Measurements from ENCODE around the gene GALNT4.

GRCh38 chr12:89497005-89497404 lies 27.6 kb downstream of the GALNT4 start:
- TF ChIP-seq, protein P1, sequence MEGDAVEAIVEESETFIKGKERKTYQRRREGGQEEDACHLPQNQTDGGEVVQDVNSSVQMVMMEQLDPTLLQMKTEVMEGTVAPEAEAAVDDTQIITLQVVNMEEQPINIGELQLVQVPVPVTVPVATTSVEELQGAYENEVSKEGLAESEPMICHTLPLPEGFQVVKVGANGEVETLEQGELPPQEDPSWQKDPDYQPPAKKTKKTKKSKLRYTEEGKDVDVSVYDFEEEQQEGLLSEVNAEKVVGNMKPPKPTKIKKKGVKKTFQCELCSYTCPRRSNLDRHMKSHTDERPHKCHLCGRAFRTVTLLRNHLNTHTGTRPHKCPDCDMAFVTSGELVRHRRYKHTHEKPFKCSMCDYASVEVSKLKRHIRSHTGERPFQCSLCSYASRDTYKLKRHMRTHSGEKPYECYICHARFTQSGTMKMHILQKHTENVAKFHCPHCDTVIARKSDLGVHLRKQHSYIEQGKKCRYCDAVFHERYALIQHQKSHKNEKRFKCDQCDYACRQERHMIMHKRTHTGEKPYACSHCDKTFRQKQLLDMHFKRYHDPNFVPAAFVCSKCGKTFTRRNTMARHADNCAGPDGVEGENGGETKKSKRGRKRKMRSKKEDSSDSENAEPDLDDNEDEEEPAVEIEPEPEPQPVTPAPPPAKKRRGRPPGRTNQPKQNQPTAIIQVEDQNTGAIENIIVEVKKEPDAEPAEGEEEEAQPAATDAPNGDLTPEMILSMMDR (IDR thresholded peaks at IDR 0.05) = no peak
- no peak for TF ChIP-seq POLR2A (IDR thresholded peaks at IDR 0.05)

Data from body of pancreas (tissue), 4 donors.